HG02885 (cell line): ENCODE data around the gene MTA1.

Source experiments
- ATAC-seq: cut with Tn5 transposase; IDR thresholded peaks from one replicate; pipeline ENCODE4 v1.9.1; 2021; ENCODE audit warnings: mild to moderate bottlenecking; ENCODE audit not compliant: unreplicated experiment, poor library complexity

MTA1 gene

DNA sequence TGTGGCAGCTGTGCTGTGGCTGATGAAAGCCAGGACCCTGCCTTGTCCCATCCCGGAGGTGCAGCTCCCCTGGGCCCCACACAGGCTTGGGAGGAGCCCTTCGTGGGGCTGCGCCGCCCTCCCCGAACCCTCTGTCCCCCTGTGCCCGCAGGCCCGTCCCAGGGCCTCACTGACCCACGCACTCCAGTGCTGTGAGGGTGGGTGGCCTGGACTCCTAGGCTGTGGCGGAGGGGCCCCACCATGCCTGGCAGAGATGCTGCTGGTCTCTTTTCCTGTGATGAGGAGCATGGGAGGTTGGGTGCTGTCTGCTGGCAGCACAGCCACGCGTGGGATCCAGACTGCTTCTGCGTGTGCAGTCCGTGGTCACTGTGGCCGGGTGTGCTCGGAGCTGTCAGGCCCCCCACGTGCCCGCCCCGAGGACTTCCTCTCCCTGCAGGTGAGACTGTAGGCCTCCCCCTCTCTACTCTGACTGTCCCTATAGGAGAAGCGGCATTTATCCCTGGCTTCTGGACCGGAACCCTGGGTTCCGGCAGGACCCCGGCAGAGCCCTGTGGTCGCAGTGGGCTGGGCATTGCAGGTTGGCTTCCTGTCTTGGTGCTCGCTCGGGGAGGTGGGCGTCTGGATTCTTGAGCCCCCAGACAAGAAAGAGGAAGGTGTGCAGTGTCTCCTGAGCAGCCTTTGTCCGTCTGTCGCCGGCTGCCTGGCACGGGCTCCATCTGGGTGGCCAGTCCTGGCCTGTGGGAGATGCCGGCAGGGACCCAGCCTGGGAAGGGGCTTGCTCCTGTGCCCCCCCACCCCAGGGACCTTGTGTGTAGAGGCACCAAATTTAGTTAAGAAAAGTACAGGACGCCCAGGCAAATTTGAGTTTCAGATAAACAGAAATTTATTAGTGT is 2.3 kb downstream of the MTA1 start:
- no peak for ATAC-seq

DNA sequence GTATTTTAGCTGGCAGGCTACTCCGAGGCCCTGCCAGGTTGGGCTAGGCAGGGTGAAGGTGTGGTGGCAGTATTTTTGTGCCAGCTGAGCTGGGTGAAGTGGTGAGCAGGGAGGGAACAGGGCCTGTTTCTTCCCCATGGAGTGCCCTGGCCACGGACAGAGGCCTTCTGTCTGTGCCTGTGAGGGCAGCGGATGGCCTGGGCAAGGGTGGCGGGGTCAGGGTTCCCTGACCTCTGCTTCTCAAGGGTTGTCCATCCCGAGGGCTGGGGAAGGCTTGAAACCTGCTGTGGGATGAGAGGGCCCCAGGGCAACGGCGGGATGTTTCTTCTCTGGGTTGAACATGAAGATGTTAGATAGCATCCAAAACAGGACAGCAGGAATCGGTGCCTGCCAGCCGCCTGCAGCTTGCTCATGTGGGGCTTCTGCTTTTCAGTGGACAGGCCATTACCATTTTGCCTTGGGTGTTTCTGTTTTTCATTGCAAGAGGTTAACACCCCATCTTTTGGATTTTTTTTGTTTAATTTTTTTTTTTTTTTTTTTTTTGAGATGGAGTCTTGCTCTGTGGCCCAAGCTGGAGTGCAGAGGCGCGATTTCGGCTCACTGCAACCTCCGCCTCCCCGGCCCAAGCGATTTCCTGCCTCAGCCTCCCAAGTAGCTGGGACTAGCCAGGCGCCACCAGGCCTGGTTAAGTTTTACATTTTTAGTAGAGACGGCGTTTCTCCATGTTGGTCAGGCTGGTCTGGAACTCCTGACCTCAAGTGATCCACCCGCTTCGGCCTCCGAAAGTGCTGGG is 3.3 kb downstream of the MTA1 start:
- ATAC-seq, result no peak

DNA sequence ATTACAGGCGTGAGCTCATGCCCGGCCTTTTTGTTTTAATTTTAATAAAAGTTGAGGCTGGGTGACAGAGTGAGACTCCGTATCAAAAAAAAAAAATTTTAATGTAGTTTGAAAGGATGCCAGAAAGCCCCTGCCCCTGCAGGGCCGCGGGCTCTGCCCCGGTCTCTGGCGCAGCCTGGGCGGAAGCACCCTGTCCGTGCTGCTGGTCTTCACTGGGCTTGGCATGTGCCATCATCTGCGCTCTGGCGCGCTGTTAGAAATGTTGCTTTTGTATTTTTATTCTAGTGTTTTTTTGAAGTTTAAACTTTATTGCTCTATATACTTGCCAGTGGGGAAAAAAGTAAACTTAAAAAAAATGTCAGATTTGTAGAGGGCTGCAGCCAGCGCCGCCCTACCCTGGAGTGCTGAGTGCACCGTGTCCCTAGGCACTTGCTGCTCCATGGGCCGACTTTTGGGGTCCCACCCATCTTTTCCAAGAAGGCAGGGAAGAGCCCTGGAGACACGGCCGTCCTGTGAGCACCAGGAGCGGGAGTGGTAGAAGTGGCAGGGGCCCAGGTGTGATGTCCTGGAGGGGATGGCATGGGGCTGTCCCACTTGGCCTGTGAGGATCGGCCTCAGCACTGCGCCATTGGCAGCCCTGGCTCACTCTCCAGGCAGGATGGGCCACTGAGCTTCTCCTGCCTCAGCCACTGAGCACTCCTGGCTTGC is 4.0 kb downstream of the MTA1 start:
- no peak for ATAC-seq

DNA sequence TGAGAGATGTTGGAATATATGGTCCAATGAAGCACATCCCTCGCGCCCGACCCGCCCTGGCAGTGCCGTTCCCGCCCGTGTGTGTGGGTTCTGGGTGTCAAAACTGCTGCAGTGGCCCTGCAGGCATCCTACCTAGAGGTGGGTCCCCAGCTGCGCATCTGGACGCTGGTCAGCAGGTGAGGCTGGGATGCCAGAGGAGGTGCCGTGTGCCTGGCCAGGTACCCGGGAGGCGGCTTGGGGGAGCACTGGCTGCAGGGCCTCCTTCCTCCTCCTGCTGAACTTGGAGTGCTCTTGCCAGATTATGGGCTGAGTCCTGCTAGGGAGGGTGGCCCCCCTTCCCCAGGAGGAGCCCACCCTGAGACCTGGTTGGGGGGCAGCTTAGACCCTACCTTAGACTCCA is 5.2 kb downstream of the MTA1 start:
- ATAC-seq, result no peak

DNA sequence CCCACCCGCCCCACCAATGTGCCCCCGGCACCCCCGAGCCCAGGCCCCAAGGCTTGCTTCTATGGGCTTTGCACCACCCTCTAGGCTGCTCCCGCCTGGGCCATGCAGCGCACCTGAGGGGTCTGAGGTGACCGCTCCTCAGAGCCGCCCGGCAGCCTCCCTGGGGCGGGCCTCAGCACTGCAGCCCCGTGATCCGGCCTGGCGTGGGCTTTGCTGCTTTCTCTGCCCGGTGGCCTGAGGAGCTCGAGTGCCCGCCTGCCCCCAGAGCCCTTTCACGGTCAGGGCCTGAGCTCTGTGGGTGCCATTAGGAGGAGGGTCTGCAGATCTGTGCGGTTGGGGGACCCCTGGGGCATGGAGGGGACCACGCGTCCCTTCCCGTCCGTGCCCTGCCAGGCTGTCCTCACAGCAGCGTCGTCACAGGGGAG is 6.2 kb downstream of the MTA1 start:
- ATAC-seq, result no peak

DNA sequence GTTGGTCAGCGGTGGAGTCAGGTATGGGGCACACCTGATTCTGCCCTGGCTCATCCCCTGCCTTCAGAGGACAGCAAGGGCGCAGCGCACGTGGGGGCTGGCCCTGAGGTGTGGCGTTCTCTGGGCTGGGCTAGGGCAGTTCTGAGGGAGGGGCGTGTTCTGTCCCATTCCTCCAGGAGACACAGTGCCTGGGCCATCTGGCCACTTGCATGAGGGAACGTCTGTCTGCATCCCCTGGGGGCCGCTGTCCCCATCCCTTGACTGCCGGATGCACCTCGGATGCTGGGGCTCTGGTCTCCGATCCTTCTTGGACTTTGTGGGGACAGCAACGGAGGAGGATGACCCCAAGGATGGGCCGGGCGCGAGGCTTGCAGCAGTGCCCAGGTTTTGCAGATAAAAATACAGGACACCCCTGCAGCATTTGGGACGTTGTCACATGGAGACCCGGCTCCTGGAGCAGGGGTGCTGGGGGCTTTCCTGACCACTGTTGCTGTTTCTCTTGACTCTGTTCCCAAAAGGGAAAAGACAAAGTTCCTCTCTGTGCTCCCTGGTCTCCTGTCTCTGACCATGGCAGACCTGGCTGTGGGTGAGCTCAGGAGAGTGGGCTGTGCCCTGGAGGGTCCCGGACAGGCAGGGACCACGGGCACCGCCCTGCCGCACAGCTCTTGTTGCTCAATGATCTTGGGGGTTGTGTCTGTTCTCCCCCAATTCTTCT is 6.9 kb downstream of the MTA1 start:
- no peak for ATAC-seq

DNA sequence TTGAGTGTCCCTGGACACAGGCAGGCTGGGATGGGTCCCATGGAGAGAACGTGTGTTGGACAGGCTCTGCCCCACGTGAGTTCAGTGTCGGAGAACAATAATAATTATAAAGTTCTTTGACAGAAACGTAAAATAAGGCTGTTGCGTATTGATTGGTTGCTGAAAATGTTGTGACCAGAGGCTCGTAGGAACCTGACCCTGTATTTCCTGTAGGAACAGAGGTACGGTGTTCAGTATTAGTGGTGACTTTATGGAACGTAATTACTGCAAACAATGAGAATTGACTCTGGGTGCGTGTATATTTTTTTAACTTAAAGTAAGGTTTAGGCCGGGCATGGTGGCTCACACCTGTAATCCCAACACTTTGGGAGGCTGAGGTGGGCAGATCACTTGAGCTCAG is 7.8 kb downstream of the MTA1 start:
- no peak for ATAC-seq

DNA sequence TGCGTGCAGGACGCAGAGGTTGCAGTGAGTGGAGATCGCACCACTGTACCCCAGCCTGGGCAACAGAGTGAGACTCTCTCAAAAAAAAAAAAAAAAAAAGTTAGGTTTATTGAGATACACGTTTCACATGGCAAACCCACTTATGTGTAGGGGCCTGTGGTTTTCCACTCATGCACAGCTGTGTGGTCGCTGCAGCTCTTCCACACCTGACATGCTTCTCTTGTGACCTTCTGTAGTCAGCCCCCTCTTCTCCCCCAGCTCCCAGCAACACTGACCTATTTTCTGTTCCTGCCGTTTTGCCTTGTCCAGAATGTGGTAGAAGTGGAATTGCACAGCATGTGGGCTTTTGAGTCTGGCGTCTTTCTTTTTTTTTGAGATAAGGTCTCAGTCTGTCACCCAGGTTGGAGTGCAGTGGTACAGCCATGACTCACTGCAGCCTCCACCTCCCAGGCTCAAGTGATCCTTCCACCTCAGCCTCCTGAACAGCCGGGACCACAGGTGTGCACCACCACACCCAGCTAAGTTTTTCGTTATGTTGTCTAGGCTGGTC is 8.4 kb downstream of the MTA1 start:
- no peak for ATAC-seq

DNA sequence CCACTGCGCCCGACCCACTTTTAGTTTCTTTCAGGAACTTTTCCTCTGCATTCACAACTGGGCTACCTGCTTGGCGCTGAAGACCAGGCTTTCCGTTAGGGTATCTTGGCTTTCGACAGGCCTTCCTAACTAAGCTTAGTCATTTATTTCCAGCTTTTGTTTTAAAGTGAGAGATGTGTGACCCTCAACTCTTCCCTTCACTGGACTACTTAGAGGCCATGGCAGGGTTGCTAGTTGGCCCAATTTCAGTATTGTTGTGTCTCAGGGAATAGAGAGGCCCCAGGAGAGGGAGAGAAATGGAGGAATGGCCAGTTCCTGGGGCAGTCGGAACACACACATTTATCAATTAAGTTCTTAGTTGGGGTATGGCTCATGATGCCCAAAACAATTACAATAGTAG is 10.4 kb downstream of the MTA1 start:
- no peak for ATAC-seq

DNA sequence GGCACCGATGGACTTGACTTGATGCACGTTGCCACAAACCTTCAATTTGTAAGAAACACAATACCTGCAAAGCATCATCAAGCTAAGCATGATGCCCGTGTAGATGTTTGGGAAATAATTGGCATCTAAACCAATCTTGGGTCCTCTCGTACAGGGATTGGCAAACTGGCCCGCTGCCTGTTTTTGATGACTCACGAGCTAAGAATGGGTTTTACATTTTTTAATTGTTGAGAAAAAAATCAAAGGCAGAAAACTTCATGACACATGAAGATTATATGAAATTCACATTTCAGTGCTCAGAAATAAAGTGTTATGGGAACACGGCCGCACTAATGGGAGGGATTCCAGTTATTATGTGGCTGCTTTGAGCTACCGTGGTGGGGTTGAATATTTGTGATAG is 10.9 kb downstream of the MTA1 start:
- no peak for ATAC-seq

DNA sequence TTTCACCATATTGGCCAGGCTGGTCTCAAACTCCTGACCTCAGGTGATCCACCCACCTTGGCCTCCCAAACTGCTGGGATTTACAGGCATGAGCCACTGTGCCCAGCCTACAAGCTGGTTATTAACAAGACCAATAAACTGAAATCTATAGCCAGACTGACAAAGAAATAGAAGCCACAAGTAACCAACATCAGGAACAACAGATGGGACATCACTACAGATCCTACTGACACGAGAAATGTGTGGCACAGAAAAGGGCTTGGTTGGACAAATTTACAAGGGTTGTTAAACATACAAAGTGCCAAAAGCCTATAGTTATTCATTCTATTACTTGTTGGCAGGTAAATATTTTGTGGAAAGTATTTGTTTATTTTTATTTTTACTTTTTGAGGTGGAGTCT is 11.6 kb downstream of the MTA1 start:
- ATAC-seq, result no peak

DNA sequence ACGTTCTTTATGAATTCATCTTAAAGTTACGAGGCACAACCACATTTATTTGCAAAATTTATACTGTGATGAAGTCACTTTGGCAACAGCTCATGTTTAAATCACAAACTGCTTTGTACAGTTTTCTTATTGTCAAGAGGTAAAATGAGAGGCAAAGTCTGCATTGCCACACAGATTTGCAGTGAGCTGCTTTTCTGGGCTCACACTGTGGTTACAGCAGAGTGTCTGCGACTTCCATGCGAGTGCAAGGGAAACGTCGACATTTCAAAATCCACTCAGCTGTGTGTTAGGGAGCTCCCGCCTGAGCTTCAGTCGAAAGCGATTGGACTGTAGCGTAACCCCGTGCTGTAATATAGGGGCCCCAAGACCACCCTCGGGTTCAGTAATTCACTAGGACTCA is 13.0 kb downstream of the MTA1 start:
- no peak for ATAC-seq

DNA sequence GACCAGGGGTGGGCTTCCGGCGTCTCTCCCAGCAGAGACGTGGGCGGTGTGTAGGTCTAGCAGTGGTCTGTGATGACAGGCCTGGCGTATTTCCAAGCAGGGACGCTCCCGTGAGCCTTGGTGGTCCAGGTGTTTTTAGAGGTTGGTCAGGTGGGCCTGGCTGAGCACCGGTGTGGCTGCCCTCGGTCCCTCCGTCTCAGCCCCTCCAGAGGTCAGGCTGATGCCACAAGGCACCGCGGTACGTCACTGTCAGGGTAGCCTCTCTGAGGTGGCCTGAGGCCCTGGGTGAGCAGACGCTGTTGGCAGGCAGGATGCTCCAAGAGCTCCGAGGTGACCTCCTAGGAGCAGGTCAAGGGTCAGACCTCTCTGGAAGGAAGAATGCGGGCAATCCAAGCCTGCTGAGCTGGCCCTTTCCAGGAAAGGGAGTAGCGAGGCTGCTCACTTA is 13.6 kb downstream of the MTA1 start:
- no peak for ATAC-seq

DNA sequence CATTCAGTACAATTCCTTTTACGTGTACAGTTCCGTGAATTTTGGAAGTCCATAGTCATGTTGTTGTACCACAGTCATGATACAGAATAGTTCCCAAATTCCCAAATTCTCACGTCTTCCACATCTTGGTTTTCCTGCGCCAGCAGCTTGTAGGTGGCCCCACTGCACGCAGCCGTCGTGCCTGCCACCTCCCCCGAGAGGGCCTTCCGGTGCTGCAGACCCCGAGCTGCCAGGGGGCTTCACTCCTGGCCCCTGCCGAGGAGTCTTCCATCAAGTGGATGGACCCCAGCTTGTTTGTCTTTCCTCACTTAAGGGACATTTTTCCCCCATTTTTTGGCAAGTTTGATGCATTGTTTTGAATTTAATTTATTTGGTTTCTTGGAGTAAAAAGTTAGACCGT is 16.8 kb downstream of the MTA1 start:
- ATAC-seq, result no peak

DNA sequence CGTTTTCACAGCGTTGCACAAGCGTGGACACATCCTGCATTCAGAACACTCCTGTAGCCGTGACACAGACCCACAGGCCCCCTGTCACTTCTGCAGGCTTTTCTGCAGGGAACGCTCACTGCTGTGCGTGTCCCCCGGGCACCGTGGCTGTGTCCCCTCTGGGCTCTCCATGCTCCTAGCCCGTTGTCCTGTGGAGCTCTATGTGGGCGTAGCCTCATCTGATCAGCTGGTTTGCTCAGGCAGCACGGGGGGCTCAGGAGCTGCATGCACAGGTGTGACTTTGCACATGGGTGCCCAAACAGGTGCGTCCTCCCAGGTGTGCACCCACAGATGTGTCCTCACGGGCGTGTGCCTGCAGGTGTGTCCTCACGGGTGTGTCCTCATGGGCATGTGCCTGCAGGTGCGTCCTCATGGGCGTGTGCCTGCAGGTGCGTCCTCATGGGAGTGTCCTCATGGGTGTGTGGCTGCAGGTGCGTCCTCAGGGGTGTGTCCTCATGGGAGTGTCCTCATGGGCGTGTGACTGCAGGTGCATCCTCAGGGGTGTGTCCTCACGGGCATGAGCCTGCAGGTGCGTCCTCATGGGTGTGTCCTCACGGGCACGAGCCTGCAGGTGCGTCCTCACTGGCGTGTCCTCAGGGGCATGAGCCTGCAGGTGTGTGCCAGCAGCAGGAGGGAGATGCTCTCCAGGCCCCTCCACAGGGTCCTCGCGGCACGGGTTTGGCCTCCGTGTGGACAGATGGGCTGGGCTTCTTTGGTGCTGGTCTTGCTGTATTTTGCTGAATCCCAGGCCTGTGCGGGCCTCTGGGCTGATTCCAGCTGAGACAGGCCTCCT is 17.5 kb downstream of the MTA1 start:
- no peak for ATAC-seq

DNA sequence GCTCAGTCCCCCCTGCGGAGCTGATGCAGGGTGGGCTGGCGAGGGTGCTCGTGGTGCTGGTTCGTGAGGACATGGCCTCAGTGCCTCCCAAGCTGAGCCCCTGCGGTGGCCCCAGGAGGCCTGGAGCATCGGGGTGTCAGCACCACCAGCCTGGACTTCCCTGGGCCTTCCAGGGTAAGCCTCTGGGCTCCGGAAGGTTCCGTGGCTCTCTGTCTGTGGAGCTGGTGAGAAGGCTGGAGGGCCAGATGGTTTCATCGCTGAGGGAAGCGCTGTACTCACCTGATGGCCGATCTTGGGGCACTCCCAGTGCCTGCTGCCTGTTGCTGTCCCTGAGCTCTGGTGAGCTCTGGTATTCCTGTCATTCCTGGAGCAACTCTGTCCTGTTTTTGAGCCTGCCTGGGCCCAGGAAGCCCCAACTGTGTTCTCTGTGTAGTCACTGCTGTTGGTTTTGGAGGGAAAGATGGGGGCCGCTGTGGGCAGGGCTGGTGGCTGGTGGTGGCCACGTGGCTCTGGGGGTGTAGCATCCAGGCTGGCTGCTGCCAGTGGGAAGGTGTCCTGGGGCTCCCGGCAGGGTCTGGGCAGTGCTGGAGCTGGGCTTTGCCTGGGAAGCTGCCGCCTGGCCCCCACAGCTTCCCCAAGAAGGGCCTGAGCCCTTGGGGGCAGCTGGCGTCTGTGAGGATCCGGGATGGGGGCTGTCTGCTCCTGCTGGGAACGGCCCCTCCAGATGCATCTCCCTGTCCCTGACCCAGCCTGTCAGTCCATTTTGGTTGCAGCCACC is 18.3 kb downstream of the MTA1 start:
- no peak for ATAC-seq

DNA sequence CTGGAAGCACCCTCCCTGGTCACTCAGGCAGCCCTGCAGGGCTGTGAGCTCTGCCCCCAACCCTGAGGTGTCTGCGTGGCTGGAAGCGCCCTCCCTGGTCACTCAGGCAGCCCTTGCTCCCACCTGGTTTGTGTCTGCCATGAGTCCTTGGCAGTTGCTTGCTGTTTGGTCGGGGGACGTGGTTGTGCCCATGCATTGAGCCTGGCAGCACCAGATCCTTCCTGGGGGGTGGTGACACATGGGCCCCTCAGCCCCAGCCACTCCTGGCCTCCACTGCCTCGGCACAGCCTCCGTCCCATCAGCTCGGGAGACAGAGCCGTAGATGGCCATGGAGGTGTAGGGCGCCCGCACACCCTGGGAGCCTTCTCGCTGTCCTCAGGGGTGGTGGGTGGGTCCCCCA is 19.6 kb downstream of the MTA1 start:
- no peak for ATAC-seq
